GM19324 (cell line): ENCODE data around the gene PHACTR2.
"Not testable (repeated sequence)": the region's sequence is repeated elsewhere in the genome, so short reads cannot be mapped to it uniquely, and the experiment has no call there.

Experiments used
- ATAC-seq: cut with Tn5 transposase; IDR thresholded peaks from one replicate; pipeline ENCODE4 v1.9.1; 2021; ENCODE audit warnings: mild to moderate bottlenecking, moderate library complexity; ENCODE audit not compliant: unreplicated experiment, low FRiP score

The PHACTR2 gene

GRCh38 chr6:143843677-143843999, 165.9 kb downstream of the PHACTR2 start:
- ATAC-seq = peak; percentile 1

- ATAC-seq = no peak
Observed at GRCh38 chr6:143844006-143844405, 166.2 kb downstream of the PHACTR2 start.

- no peak for ATAC-seq
Observed at GRCh38 chr6:143845033-143845432, 167.3 kb downstream of the PHACTR2 start.

GRCh38 chr6:143851706-143852105, 173.9 kb downstream of the PHACTR2 start:
- ATAC-seq = not testable (repeated sequence)

- not testable (repeated sequence) for ATAC-seq
Observed at GRCh38 chr6:143855057-143855456, 177.3 kb downstream of the PHACTR2 start.

GRCh38 chr6:143856762-143857161, 179.0 kb downstream of the PHACTR2 start:
- not testable (repeated sequence) for ATAC-seq

GRCh38 chr6:143857651-143858050, 179.9 kb downstream of the PHACTR2 start:
- no peak for ATAC-seq

GRCh38 chr6:143859891-143860660, 182.3 kb downstream of the PHACTR2 start:
- no peak for ATAC-seq

GRCh38 chr6:143863771-143864170, 186.0 kb downstream of the PHACTR2 start:
- ATAC-seq = no peak

- ATAC-seq = no peak
Observed at GRCh38 chr6:143864234-143864633, 186.5 kb downstream of the PHACTR2 start, which contains the start of gene ZC2HC1B. Gene ZC2HC1B, plus strand, starts transcription at chr6:143864474. Its CDS starts 66 bp downstream, at chr6:143864540.

- no peak for ATAC-seq
Observed at GRCh38 chr6:143867236-143867635, 189.5 kb downstream of the PHACTR2 start.

- ATAC-seq = not testable (repeated sequence)
Observed at GRCh38 chr6:143868808-143869207, 191.0 kb downstream of the PHACTR2 start.

- ATAC-seq = not testable (repeated sequence)
Observed at GRCh38 chr6:143871202-143871730, 193.5 kb downstream of the PHACTR2 start.

- ATAC-seq = peak; percentile 56
Observed at GRCh38 chr6:143872201-143872600, 194.4 kb downstream of the PHACTR2 start.

- ATAC-seq = not testable (repeated sequence)
Observed at GRCh38 chr6:143873600-143873999, 195.8 kb downstream of the PHACTR2 start.

GRCh38 chr6:143874503-143874902, 196.7 kb downstream of the PHACTR2 start:
- not testable (repeated sequence) for ATAC-seq

GRCh38 chr6:143877584-143878271, 200.0 kb downstream of the PHACTR2 start:
- no peak for ATAC-seq

GRCh38 chr6:143878272-143878760, 200.6 kb downstream of the PHACTR2 start:
- no peak for ATAC-seq

- ATAC-seq = no peak
Observed at GRCh38 chr6:143880412-143880811, 202.6 kb downstream of the PHACTR2 start.
